Measurements from ENCODE around the gene REPS1. TPM values are rescaled to one million over a fixed set of nuclear protein-coding genes. Genes with fewer than 3 reads are reported as not detected.
"Not testable (repeated sequence)": the region's sequence is repeated elsewhere in the genome, so short reads cannot be mapped to it uniquely, and the experiment has no call there.

The REPS1 gene
- total RNA-seq, 1 experiment from 2014 or later: 65.3 TPM

GRCh38 chr6:139027620-139028182, 39.6 kb upstream of the REPS1 start:
- Mint-ChIP-seq H3K4me1 (ENCODE audit: insufficient read depth, unreplicated experiment) (peaks cover 13% of the 10 kb centered on the region), H3K27ac (ENCODE audit: low read depth, unreplicated experiment) (peak overlapping the region; percentile 52), H3K9me3 (ENCODE audit: unreplicated experiment) (no peaks in the 10 kb centered on the region), H3K4me3 (ENCODE audit: unreplicated experiment) (no peak overlapping the region), H3K27me3 (ENCODE audit: insufficient read depth, unreplicated experiment) (no peaks in the 10 kb centered on the region), H3K36me3 (ENCODE audit: insufficient read depth, unreplicated experiment) (no peaks in the 10 kb centered on the region)
- BruUV-seq (replicated peaks): no TSS peak
- DNase-seq (ENCODE audit: unreplicated experiment): peak; percentile 53
- CTCF ChIA-PET: interaction anchor here (0.6 to 1.0 kb wide), 5 partner anchors 27 to 223 kb away, joined by 3 read pairs; no protein-coding TSS in a partner anchor
- intact Hi-C loops (cut with micrococcal nuclease): loop anchor here (1.0 to 5.0 kb wide), 2 partner anchors 40 to 108 kb away; partner anchors contain the start of genes HECA and REPS1
- POLR2A ChIA-PET: interaction anchor here (0.6 to 2.2 kb wide), 9 partner anchors 13 to 1037 kb away, joined by 3 to 8 read pairs (median 3); no protein-coding TSS in a partner anchor
- no peak for TF ChIP-seq CTCF (IDR thresholded peaks at IDR 0.05; ENCODE audit: unreplicated experiment)

- intact Hi-C loops (cut with micrococcal nuclease): loop anchor here (5.0 kb wide), 1 partner anchor 38 kb away; the partner anchor contains the start of gene REPS1
These were observed 37.4 kb upstream of the REPS1 start for GRCh38 chr6:139025416-139025815.

GRCh38 chr6:139020689-139021088, 32.6 kb upstream of the REPS1 start:
- no peak for DNase-seq (ENCODE audit: unreplicated experiment)
- TF ChIP-seq CTCF (IDR thresholded peaks at IDR 0.05; ENCODE audit: unreplicated experiment): no peak
- ChIA-PET CTCF (interaction anchor here (0.6 kb wide), 1 partner anchor 335 kb away, joined by 3 read pairs; no protein-coding TSS in a partner anchor), POLR2A (no interaction called here)
- Mint-ChIP-seq H3K36me3 (ENCODE audit: insufficient read depth, unreplicated experiment) (no peaks in the 10 kb centered on the region), H3K27ac (ENCODE audit: low read depth, unreplicated experiment) (no peak overlapping the region), H3K27me3 (ENCODE audit: insufficient read depth, unreplicated experiment) (no peaks in the 10 kb centered on the region), H3K4me3 (ENCODE audit: unreplicated experiment) (no peak overlapping the region), H3K4me1 (ENCODE audit: insufficient read depth, unreplicated experiment) (no peaks in the 10 kb centered on the region), H3K9me3 (ENCODE audit: unreplicated experiment) (no peaks in the 10 kb centered on the region)
- intact Hi-C loops (cut with micrococcal nuclease): no loop called here
- no TSS peak for BruUV-seq (replicated peaks)

More at GRCh38 chr6:139025416-139025815, 37.4 kb upstream of the REPS1 start:
- POLR2A ChIA-PET; H3K27ac Mint-ChIP-seq (ENCODE audit: low read depth, unreplicated experiment); H3K4me1 Mint-ChIP-seq (ENCODE audit: insufficient read depth, unreplicated experiment); DNase-seq (ENCODE audit: unreplicated experiment); BruUV-seq (replicated peaks); H3K9me3 Mint-ChIP-seq (ENCODE audit: unreplicated experiment); H3K27me3 Mint-ChIP-seq (ENCODE audit: insufficient read depth, unreplicated experiment); CTCF ChIA-PET; H3K36me3 Mint-ChIP-seq (ENCODE audit: insufficient read depth, unreplicated experiment); H3K4me3 Mint-ChIP-seq (ENCODE audit: unreplicated experiment): not testable (repeated sequence)

DNA sequence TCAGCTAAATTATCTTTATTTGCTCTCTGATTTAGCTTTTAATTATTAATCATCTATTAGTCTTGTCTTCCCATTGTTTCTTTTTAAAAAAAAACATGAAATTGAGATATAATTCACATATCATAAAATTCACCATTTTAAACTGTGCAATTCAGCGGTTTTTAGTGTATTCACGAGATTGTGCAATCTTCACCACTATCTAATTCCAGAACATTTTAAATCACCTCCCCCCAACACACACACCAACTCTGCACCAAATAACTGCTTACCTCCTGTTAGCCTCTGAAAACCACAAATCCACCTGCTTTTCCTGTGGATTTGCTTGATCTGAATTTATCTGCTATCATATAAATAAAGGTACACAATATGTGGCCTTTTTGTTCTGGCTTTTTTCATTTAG, 31.7 kb upstream of the REPS1 start:
- Mint-ChIP-seq H3K4me1 (ENCODE audit: insufficient read depth, unreplicated experiment) (no peaks in the 10 kb centered on the region), H3K9me3 (ENCODE audit: unreplicated experiment) (no peaks in the 10 kb centered on the region)
- POLR2A ChIA-PET: no interaction called here

More for the DNA sequence above, 31.7 kb upstream of the REPS1 start:
- no TSS peak for BruUV-seq (replicated peaks)
- intact Hi-C loops (cut with micrococcal nuclease): no loop called here
- Mint-ChIP-seq H3K4me3 (ENCODE audit: unreplicated experiment) (no peak overlapping the region), H3K27me3 (ENCODE audit: insufficient read depth, unreplicated experiment) (no peaks in the 10 kb centered on the region), H3K36me3 (ENCODE audit: insufficient read depth, unreplicated experiment) (no peaks in the 10 kb centered on the region), H3K27ac (ENCODE audit: low read depth, unreplicated experiment) (no peak overlapping the region)
- no peak for DNase-seq (ENCODE audit: unreplicated experiment)
- CTCF ChIA-PET: interaction anchor here (1.0 kb wide), 1 partner anchor 9 kb away, joined by 3 read pairs; no protein-coding TSS in a partner anchor
- TF ChIP-seq CTCF (IDR thresholded peaks at IDR 0.05; ENCODE audit: unreplicated experiment): no peak
